Gastrocnemius medialis (tissue), 4 donors: ENCODE measurements around the gene FXYD7. TPM values are rescaled to one million over a fixed set of nuclear protein-coding genes. Genes with fewer than 3 reads are reported as not detected.

Experiments
- ATAC-seq, 2 donors: fragments of 150-250 bp; one replicate each; pipeline ENCODE4 v1.9.1; 2016
- DNase-seq, 2 donors: peaks; one replicate each; pipeline ENCODE4 v3.0.0-alpha.2; 2019
- H3K27ac ChIP-seq, 4 donors: fragments of 200-600 bp; sonication (generic); 1 replicate in 1 of 4; 2 replicates in 3 of 4; pipeline ENCODE4 v1.5.1; 2016 to 2018; ENCODE audit warnings: mild to moderate bottlenecking in 2 of 4, moderate library complexity in 1 of 4
- H3K27me3 ChIP-seq, 3 donors: fragments of 200-600 bp; sonication (generic) in 2 of 3; 1 replicate in 1 of 3; 2 replicates in 2 of 3; pipeline versions ENCODE4 v1.5.1 to v1.6.0; 2016 to 2019; ENCODE audit warnings: mild to moderate bottlenecking in 1 of 3, moderate library complexity in 1 of 3
- H3K36me3 ChIP-seq, 2 donors: fragments of 200-600 bp; sonication (generic) in 1 of 2; one replicate each; pipeline ENCODE4 v1.5.1; 2017 to 2018
- H3K4me1 ChIP-seq, 2 donors: fragments of 200-600 bp; sonication (generic) in 1 of 2; one replicate each; pipeline ENCODE4 v1.5.1; 2016 to 2017; ENCODE audit warnings: mild to moderate bottlenecking in 2 of 2
- H3K4me3 ChIP-seq, 4 donors: fragments of 200-600 bp; sonication (generic) in 3 of 4; 1 replicate in 1 of 4; 2 replicates in 3 of 4; pipeline ENCODE4 v1.5.1; 2016 to 2019; ENCODE audit warnings: mild to moderate bottlenecking in 2 of 4
- H3K9me3 ChIP-seq, 3 donors: fragments of 200-600 bp; sonication (generic) in 2 of 3; 1 replicate in 1 of 3; 2 replicates in 2 of 3; pipeline ENCODE4 v1.5.1; 2016 to 2019
- CTCF ChIP-seq, 5 experiments: fragments of 450-650 bp in 3 of 5; fragments of 200-600 bp in 2 of 5; sonication (generic) in 2 of 5; IDR thresholded peaks in 4 of 5; conservative IDR thresholded peaks in 1 of 5; 1 replicate in 4 of 5; 2 replicates in 1 of 5; pipeline ENCODE4 v1.5.1; 2016 to 2019; ENCODE audit warnings: antibody characterized with exemption in 5 of 5, mild to moderate bottlenecking in 3 of 5, moderate library complexity in 3 of 5
- POLR2A ChIP-seq, 2 donors: fragments of 450-650 bp; IDR thresholded peaks; one replicate each; pipeline ENCODE4 v1.6.1; 2017; ENCODE audit warnings: antibody characterized with exemption in 2 of 2, mild to moderate bottlenecking in 2 of 2, moderate library complexity in 2 of 2
- in situ Hi-C, 4 donors: fragments of 200-750 bp; cut with MboI; loops; one replicate each; pipeline versions ENCODE4 v1.15.0 to v1.8.0; 2017; ENCODE audit warnings: low sequenced_read_pairs in 4 of 4
- intact Hi-C: fragments of 100-400 bp; cut with DNase I; formaldehyde crosslinking; loops from one replicate; pipeline ENCODE4 v1.15.1; 2023; ENCODE audit warnings: low total_unique reads
- total RNA-seq, 4 donors: library from RNA; depleted of rRNA; stranded (reverse); fragments of >200 nt; gene quantifications; one replicate each; pipeline versions ENCODE4 v1.1.0 to v1.2.3, GENCODE V29; 2016

FXYD7 gene
- total RNA-seq, 4 donors from 2014 or later = 0.40 TPM; not detected in 3

DNA sequence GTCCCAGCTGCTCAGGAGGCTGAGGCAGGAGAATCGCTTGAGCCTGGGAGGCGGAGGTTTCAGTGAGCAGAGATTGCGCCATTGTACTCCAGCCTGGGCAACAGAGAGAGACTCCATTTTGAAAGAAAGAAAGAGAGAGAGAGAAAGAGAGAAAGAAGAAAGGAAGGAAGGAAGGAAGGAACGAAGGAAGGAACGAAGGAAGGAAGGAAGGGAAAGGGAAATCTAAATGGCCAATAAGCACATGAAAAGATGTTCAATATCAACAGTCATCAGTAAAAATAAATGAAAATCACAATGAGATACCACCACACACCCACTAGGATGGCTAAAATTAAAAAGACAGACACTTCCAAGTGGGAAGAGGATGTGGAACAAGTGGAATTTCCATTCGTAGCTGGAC, 31.2 kb downstream of the FXYD7 start:
- Histone ChIP-seq H3K27ac (no peak overlapping the region), H3K27me3 (no peaks in the 10 kb centered on the region), H3K4me3 (no peak overlapping the region), H3K36me3 (no peaks in the 10 kb centered on the region), H3K9me3 (no peaks in the 10 kb centered on the region), H3K4me1 (no peaks in the 10 kb centered on the region)
- intact Hi-C loops = no loop called here
- no peak for DNase-seq
- TF ChIP-seq POLR2A (IDR thresholded peaks at IDR 0.05) (no peak), CTCF (IDR thresholded peaks at IDR 0.05 in 4 of 5, conservative IDR thresholded peaks at IDR 0.05 in 1 of 5) (no peak)
- no peak for ATAC-seq
- in situ Hi-C loops = no loop called here

GRCh38 chr19:35176181-35176570, 33.1 kb downstream of the FXYD7 start:
- intact Hi-C loops = no loop called here
- Histone ChIP-seq H3K27me3 (no peaks in the 10 kb centered on the region), H3K4me1 (no peaks in the 10 kb centered on the region), H3K9me3 (no peaks in the 10 kb centered on the region), H3K27ac (no peak overlapping the region), H3K36me3 (no peaks in the 10 kb centered on the region), H3K4me3 (no peak overlapping the region)
- no peak for DNase-seq
- in situ Hi-C loops = no loop called here
- no peak for ATAC-seq
- TF ChIP-seq POLR2A (IDR thresholded peaks at IDR 0.05) (no peak), CTCF (IDR thresholded peaks at IDR 0.05 in 4 of 5, conservative IDR thresholded peaks at IDR 0.05 in 1 of 5) (no peak)

- H3K27me3 ChIP-seq = no peaks in the 10 kb centered on the region
- no peak for TF ChIP-seq POLR2A (IDR thresholded peaks at IDR 0.05)
- TF ChIP-seq CTCF (IDR thresholded peaks at IDR 0.05 in 4 of 5, conservative IDR thresholded peaks at IDR 0.05 in 1 of 5) = no peak
- H3K27ac ChIP-seq = no peak overlapping the region
- no peaks in the 10 kb centered on the region for H3K9me3 ChIP-seq
- H3K4me3 ChIP-seq = no peak overlapping the region
- in situ Hi-C loops = no loop called here
- intact Hi-C loops = no loop called here
- no peak for DNase-seq
- no peaks in the 10 kb centered on the region for H3K36me3 ChIP-seq
- no peaks in the 10 kb centered on the region for H3K4me1 ChIP-seq
- ATAC-seq = no peak
These were observed 34.6 kb downstream of the FXYD7 start for GRCh38 chr19:35177377-35178274.

DNA sequence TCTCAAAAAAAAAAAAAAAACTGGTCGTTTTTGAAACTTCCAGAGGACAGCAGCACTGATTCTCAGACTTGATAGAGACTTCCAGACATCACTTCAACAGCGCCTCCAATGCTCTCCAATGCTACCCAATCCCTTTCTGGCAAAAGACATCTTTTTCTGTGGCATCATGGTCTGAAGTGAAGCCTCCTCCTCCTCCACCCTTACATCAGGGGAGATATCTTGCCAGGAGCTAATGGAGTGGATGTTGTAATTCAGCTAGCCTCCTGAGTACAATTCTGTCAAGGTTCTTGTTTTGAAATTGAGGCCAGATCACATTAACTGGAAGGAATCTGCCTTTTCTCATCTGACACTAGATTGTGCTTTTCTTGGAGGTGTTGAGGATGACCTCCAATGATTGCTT, 35.6 kb downstream of the FXYD7 start:
- DNase-seq = no peak
- in situ Hi-C loops (no loop called here), intact Hi-C loops (no loop called here)
- no peaks in the 10 kb centered on the region for H3K36me3 ChIP-seq
- H3K27ac ChIP-seq = no peak overlapping the region
- no peak overlapping the region for H3K4me3 ChIP-seq
- H3K27me3 ChIP-seq = no peaks in the 10 kb centered on the region
- no peaks in the 10 kb centered on the region for H3K4me1 ChIP-seq
- no peaks in the 10 kb centered on the region for H3K9me3 ChIP-seq
- peak in 1 of 2 donors; percentile 33 for ATAC-seq
- no peak for TF ChIP-seq POLR2A (IDR thresholded peaks at IDR 0.05)
- no peak for TF ChIP-seq CTCF (IDR thresholded peaks at IDR 0.05 in 4 of 5, conservative IDR thresholded peaks at IDR 0.05 in 1 of 5)
